LNCaP clone FGC (cell line): ENCODE results near the gene CLEC12A.

Source experiments
- DNase-seq: peaks from one replicate; pipeline ENCODE4 v3.0.0-alpha.2; 2011; ENCODE audit warnings: low read depth
- H3K4me3 ChIP-seq: 2 replicates; pipeline ENCODE4 v1.5.1; 2011; ENCODE audit warnings: mild to moderate bottlenecking, low read depth, low read length, control low read depth
- TF ChIP-seq, protein P1 (sequence below): IDR thresholded peaks from 2 replicates; pipeline ENCODE4 v1.5.1; 2012; ENCODE audit warnings: mild to moderate bottlenecking; ENCODE audit not compliant: control insufficient read depth, insufficient read depth; ENCODE audit errors: extremely low read depth

Gene CLEC12A

DNA sequence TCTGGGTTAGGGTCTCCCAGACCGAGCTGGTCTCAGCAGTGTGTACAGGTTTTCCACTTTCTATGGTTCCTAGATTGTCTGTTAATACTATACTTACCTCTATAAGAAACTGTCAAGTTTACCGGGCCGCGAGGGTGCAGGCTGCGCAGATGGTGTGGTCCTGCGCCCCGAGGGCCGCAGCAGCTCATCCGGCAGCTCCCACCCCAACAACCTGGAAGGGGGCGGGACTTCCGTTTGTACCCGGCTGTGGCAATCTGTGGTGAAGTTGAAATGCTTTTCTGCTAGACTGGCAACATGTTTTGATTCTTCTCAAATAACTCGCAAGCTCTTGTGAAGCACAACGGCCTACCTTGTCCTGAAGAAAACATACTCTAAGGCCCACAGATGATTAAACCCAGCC is 59.2 kb downstream of the CLEC12A start, which contains the start of gene CLEC9A:
Gene CLEC9A (plus strand): TSS at position 237 of the 400 bp plus-strand sequence. CDS start 22,006 bp downstream, outside the sequence.
- TF ChIP-seq, protein P1, sequence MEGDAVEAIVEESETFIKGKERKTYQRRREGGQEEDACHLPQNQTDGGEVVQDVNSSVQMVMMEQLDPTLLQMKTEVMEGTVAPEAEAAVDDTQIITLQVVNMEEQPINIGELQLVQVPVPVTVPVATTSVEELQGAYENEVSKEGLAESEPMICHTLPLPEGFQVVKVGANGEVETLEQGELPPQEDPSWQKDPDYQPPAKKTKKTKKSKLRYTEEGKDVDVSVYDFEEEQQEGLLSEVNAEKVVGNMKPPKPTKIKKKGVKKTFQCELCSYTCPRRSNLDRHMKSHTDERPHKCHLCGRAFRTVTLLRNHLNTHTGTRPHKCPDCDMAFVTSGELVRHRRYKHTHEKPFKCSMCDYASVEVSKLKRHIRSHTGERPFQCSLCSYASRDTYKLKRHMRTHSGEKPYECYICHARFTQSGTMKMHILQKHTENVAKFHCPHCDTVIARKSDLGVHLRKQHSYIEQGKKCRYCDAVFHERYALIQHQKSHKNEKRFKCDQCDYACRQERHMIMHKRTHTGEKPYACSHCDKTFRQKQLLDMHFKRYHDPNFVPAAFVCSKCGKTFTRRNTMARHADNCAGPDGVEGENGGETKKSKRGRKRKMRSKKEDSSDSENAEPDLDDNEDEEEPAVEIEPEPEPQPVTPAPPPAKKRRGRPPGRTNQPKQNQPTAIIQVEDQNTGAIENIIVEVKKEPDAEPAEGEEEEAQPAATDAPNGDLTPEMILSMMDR: no peak
- H3K4me3 ChIP-seq: no peak within 1 kb of the TSS
- DNase-seq: no peak

DNA sequence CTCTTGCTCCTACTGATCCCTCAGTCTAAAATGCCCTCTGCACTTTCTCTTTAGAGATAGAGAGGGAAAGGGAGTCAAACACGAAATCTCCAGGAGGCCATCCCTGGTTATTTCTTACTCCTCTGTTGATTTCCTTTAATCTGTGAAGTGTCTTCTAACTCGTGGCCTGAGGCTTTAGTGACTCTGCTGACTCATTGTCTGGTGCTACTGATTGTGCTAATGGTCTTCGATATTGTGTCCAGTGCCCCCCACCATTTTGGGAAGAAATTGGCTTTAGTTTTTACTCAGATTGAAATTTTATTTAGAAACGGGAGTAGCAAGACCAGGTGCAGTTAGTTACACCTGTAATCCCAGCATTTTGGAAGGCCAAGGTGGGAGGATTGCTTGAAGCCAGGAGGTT is 60.1 kb downstream of the CLEC12A start:
- TF ChIP-seq, protein P1: no peak
- no peak for DNase-seq
- no peak overlapping the region for H3K4me3 ChIP-seq

DNA sequence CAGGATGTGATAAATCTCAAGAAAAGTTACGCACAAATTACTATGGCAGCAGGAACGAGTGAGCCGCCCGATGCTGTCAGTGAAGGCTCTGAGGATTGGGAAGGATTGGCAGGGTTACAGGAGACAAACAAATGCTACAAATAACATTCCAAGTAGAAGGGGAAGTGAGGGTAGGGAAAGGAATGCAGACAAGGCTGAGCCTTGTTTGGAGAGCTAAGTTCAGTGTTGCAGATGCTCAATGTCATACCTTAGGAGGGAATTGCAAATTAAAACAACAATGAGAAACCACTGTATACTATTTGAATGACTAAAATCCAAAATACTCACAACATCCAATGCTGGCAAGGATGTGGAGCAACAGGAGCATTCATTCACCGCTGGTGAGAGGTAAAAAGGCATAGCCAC is 60.6 kb downstream of the CLEC12A start:
- H3K4me3 ChIP-seq: no peak overlapping the region
- DNase-seq: no peak
- TF ChIP-seq, protein P1: no peak

DNA sequence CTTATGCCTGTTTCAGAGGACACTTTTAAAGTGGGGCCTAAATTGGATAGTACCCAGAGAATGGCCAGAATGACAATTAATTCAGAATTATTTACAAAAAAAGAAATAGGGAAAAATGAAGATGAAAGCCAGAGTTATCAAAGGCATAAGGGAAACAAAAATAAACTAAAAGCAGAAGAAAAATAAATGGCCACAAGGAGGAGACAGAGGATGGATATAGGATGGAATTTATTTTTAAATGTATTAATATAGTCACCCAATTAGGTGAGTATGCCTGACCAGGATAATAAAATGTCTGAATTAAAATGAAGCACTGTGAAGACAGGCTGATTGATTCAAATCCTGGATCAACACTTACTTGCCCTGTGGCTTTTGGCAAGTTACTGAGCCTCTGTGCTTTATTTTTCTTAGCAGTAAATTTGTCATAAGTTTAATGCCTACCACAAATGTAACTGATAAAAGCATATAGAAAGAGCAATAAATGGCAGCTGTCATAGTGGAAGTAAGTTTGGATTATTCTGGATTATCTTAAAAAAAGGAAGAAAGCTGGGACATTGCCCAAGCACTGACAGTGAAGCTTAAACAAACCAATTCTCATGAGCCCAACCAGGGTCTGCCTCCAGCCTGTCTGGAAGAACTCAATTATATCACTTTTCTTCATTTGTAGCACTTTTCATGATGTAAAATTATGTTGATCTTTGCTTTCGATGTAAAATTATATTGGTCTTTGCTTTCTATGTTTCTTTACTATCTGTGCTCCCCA is 62.8 kb downstream of the CLEC12A start:
- H3K4me3 ChIP-seq: no peak overlapping the region
- DNase-seq: no peak
- TF ChIP-seq, protein P1: peak; percentile 50
